ENCODE results near the gene ZHX3.

Gene ZHX3

GRCh38 chr20:41175201-41175651 lies 142.3 kb downstream of the ZHX3 start:
- DNase-seq (ENCODE audit: extremely low read depth in 1 of 2, low read depth in 1 of 2): no peak

DNA sequence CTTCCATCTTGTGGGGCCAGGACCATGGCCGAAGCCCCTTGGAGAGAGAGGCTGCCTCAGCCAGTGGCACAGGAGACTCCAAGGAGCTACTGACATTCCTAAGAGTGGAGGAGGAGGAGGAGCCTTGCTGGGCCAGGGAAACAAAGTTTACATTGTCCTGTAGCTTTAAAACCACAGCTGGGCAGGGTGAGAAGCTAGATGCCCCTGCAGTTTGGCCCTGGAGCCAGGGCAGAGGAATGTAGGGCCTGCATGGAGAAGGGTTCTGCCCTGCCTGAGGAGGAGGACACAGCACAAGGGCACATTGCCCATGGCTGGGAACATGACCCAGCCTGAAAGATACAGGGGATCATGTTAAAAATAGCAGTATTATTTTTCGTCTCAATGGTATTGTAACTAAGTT lies 142.7 kb downstream of the ZHX3 start:
- no peak for DNase-seq (ENCODE audit: extremely low read depth in 1 of 2, low read depth in 1 of 2)

GRCh38 chr20:41174373-41174772 lies 143.2 kb downstream of the ZHX3 start:
- no peak for DNase-seq (ENCODE audit: extremely low read depth in 1 of 2, low read depth in 1 of 2)

DNA sequence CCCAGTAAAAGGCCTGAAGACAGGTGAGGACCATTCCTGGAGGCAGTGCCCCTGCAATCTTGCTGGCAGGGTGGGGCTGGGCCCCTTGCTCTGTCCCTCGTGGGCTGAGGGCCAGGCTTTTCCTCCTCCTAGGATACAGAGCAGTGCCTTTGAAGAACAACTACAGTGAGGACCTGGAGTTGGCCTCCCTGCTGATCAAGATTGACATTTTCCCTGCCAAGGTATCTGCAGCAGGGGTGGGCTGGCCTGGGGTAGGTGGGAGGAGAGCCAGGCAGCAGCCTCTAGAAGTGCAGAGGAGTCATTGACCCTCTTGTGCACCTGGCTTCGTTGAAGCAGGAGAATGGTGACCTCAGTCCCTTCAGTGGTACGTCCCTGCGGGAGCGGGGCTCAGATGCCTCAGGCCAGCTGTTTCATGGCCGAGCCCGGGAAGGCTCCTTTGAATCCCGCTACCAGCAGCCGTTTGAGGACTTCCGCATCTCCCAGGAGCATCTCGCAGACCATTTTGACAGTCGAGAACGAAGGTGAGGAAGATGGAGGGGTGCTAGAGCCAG lies 143.7 kb downstream of the ZHX3 start:
- no peak for DNase-seq (ENCODE audit: extremely low read depth in 1 of 2, low read depth in 1 of 2)

DNA sequence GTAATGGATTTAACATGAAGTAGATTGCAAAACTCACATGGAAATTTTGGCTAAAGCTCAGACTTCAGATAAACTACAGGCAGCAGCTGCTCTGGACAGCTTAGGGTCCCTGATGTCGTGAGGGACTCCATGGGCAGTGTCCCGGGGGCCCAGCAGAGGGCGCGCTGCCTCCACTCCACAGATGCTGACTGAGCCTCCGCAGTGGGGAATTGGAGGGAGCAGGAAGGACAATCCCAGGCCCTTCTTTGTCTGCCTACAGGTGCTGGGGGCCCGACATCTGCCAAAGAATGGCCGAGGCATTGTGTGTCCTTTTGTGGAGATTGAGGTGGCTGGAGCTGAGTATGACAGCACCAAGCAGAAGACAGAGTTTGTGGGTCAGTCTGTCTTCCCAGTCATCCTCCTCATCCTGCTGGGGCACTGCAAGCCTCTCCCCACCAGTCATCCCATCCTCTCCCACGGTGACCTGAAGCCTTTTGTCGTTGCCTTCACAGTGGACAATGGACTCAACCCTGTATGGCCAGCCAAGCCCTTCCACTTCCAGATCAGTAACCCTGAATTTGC lies 144.3 kb downstream of the ZHX3 start:
- peak; percentile 31 to 52 for DNase-seq (ENCODE audit: extremely low read depth in 1 of 2, low read depth in 1 of 2)

DNA sequence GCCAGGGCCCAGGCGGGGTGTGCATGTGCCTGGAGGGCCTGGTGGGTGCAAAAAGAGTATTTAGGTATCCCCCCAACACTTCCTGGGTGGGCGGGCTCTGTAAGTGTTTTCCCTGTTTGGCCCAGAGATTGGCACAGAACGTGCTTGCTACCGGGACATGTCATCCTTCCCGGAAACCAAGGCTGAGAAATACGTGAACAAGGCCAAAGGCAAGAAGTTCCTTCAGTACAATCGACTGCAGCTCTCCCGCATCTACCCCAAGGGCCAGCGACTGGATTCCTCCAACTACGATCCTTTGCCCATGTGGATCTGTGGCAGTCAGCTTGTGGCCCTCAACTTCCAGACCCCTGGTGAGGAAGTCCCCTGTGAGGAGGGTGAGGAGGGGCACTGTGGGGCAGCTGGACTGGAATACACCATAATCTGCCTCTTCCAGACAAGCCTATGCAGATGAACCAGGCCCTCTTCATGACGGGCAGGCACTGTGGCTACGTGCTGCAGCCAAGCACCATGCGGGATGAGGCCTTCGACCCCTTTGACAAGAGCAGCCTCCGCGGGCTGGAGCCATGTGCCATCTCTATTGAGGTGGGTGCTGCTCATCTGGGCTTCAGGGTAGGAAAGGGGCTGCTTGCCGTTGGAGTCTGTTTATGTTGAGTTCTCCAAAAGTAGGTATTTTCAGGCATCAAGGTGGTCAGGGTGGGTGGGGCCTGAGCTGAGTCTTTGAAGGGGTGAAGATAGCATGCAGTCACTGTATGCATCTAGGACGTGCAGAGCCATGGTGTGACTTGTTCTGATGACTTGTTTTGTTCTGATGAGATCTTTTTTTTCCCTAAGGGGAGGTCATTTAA lies 145.0 kb downstream of the ZHX3 start:
- DNase-seq (ENCODE audit: extremely low read depth in 1 of 2, low read depth in 1 of 2): no peak

- no peak for DNase-seq (ENCODE audit: extremely low read depth in 1 of 2, low read depth in 1 of 2)
Observed at GRCh38 chr20:41171736-41172295, 145.7 kb downstream of the ZHX3 start.

GRCh38 chr20:41170386-41171105 lies 147.0 kb downstream of the ZHX3 start:
- DNase-seq (ENCODE audit: extremely low read depth in 1 of 2, low read depth in 1 of 2): no peak

GRCh38 chr20:41169791-41170351 lies 147.7 kb downstream of the ZHX3 start:
- no peak for DNase-seq (ENCODE audit: extremely low read depth in 1 of 2, low read depth in 1 of 2)

GRCh38 chr20:41169162-41169690 lies 148.3 kb downstream of the ZHX3 start:
- no peak for DNase-seq (ENCODE audit: extremely low read depth in 1 of 2, low read depth in 1 of 2)

- DNase-seq (ENCODE audit: extremely low read depth in 1 of 2, low read depth in 1 of 2): no peak
Observed at GRCh38 chr20:41168281-41169161, 149.0 kb downstream of the ZHX3 start.

DNA sequence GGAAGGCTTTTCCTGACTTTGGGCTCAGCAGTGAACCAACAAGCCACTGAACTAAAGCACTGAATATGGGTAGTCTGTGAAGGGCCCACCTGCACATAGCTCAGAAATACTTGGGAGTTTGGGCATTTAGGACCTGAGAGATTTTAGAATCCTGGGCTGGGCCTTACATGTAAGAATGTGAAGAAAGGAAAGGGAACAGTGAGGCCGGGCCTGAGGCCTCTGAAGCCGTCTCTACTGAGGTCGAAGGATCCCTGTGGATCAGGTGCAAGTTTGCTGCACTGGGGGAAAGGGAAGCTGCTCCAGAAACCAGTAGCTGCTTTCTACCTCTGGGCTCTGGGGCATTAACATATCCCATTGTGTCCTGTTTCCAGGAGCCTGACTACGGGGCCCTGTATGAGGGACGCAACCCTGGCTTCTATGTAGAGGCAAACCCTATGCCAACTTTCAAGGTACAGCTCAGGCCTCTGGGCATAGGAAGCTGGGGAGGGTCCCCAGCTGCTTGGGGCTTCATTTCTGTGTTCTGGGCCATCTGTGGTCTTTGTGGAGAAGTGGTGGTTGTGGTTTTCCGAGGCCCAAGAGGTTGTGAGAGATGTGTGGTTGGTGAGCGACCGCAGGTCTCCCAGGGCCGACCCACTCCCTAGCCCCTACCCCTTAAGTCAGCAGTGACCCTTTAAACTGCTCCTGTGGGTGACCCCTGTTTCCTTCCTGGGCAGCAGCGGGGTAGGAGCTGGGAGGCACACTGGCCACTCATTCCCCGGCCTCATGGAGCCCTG lies 149.9 kb downstream of the ZHX3 start:
- DNase-seq (ENCODE audit: extremely low read depth in 1 of 2, low read depth in 1 of 2): no peak

- no peak for DNase-seq (ENCODE audit: extremely low read depth in 1 of 2, low read depth in 1 of 2)
Observed at GRCh38 chr20:41167118-41167470, 150.4 kb downstream of the ZHX3 start.

DNA sequence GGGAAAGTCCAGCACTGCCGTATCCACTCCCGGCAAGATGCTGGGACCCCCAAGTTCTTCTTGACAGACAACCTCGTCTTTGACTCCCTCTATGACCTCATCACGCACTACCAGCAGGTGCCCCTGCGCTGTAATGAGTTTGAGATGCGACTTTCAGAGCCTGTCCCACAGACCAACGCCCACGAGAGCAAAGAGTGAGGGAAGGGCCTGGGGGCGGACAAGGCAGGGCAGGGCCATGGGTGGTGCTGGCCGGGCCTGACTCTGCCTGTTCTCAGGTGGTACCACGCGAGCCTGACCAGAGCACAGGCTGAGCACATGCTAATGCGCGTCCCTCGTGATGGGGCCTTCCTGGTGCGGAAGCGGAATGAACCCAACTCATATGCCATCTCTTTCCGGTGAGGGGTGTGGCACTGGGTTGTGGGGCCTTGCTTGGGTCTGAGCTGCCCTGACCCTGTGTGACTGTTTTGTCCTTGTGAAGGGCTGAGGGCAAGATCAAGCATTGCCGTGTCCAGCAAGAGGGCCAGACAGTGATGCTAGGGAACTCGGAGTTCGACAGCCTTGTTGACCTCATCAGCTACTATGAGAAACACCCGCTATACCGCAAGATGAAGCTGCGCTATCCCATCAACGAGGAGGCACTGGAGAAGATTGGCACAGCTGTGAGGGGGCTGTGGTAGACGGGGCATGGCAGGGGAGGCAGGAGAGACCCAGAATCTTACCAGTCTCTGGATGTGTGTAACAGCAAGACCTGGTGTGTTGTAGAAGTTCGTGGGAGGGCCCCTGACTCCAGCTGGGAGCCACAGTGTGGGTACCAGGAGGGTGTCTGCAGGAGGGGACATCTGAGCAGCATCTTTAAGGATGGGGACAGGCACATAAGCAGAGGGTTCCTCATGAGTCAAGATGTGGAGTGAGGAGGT lies 151.1 kb downstream of the ZHX3 start:
- DNase-seq (ENCODE audit: extremely low read depth in 1 of 2, low read depth in 1 of 2): no peak

GRCh38 chr20:41165001-41165882 lies 152.3 kb downstream of the ZHX3 start:
- DNase-seq (ENCODE audit: extremely low read depth in 1 of 2, low read depth in 1 of 2): no peak

- no peak for DNase-seq (ENCODE audit: extremely low read depth in 1 of 2, low read depth in 1 of 2)
Observed at GRCh38 chr20:41163821-41164220, 153.7 kb downstream of the ZHX3 start.

GRCh38 chr20:41162396-41162795 lies 155.1 kb downstream of the ZHX3 start:
- DNase-seq (ENCODE audit: extremely low read depth in 1 of 2, low read depth in 1 of 2): no peak

Measured in activated CD8-positive, alpha-beta memory T cell treated with anti-CD3 and anti-CD28 coated beads for 1 hour (primary cell).